NCI-H146 treated with DMSO at 0.1 percent for 48 hours (cell line): ENCODE data around the gene SLCO3A1.

Experiments used
- DNase-seq: peaks from one replicate; lab custom pipeline; 2025; ENCODE audit not compliant: unreplicated experiment; lab: John Stamatoyannopoulos, UW

Gene SLCO3A1

GRCh38 chr15:91909111-91909510 is 55.6 kb downstream of the SLCO3A1 start:
- no peak for DNase-seq

- DNase-seq, result no peak
Measured at GRCh38 chr15:91909574-91909973, 56.1 kb downstream of the SLCO3A1 start.

- DNase-seq, result no peak
Measured at GRCh38 chr15:91911844-91912243, 58.3 kb downstream of the SLCO3A1 start.

- peak; percentile 79 for DNase-seq
Measured at GRCh38 chr15:91912336-91912735, 58.8 kb downstream of the SLCO3A1 start.

GRCh38 chr15:91913560-91913959 is 60.1 kb downstream of the SLCO3A1 start:
- no peak for DNase-seq

- DNase-seq, result no peak
Measured at GRCh38 chr15:91915576-91915975, 62.1 kb downstream of the SLCO3A1 start.

GRCh38 chr15:91916051-91916450 is 62.5 kb downstream of the SLCO3A1 start:
- DNase-seq, result no peak

GRCh38 chr15:91917686-91918360 is 64.3 kb downstream of the SLCO3A1 start:
- DNase-seq, result no peak

GRCh38 chr15:91919014-91919534 is 65.6 kb downstream of the SLCO3A1 start:
- DNase-seq, result no peak

GRCh38 chr15:91921188-91921842 is 67.8 kb downstream of the SLCO3A1 start:
- no peak for DNase-seq

- no peak for DNase-seq
Measured at GRCh38 chr15:91921843-91922198, 68.3 kb downstream of the SLCO3A1 start.

GRCh38 chr15:91922646-91923547 is 69.4 kb downstream of the SLCO3A1 start:
- peak; percentile 16 for DNase-seq

GRCh38 chr15:91924183-91924582 is 70.7 kb downstream of the SLCO3A1 start:
- no peak for DNase-seq

- DNase-seq, result no peak
Measured at GRCh38 chr15:91924837-91925495, 71.5 kb downstream of the SLCO3A1 start.

- DNase-seq, result no peak
Measured at GRCh38 chr15:91925794-91926193, 72.3 kb downstream of the SLCO3A1 start.

GRCh38 chr15:91926908-91927270 is 73.4 kb downstream of the SLCO3A1 start:
- DNase-seq, result peak; percentile 16

- DNase-seq, result peak; percentile 95
Measured at GRCh38 chr15:91927585-91927984, 74.1 kb downstream of the SLCO3A1 start.

- no peak for DNase-seq
Measured at GRCh38 chr15:91928675-91929074, 75.2 kb downstream of the SLCO3A1 start.

GRCh38 chr15:91929509-91929908 is 76.0 kb downstream of the SLCO3A1 start:
- DNase-seq, result no peak

GRCh38 chr15:91930092-91930491 is 76.6 kb downstream of the SLCO3A1 start:
- DNase-seq, result no peak

- DNase-seq, result no peak
Measured at GRCh38 chr15:91936182-91936775, 82.8 kb downstream of the SLCO3A1 start.
